Inferior parietal cortex (tissue), 1 donor: ENCODE results near the gene KRT17.

Source experiments
- DNase-seq: peaks from one replicate; pipeline ENCODE4 v3.0.0-alpha.2; 2016; ENCODE audit errors: extremely low spot score

The KRT17 gene

DNA sequence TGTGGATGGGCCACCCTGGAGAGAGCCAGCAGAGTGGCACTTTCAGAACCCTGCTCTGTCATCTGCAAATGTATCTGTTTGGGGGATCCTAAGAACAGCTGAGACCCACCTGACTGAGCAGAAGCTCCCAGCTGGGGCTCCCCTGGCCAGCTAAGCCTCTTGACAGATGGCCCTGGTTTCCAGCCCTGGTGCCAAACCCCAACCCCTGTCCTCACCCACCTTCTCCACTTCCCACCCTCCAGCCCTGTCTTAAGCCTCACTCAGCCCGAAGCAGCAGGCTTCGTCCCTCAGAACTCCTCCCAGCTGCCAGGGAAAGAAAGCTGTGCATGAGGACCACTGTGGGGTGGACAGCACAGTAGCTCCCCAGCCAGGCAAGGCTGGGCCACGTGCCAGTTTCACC is 49.0 kb downstream of the KRT17 start:
- no peak for DNase-seq

DNA sequence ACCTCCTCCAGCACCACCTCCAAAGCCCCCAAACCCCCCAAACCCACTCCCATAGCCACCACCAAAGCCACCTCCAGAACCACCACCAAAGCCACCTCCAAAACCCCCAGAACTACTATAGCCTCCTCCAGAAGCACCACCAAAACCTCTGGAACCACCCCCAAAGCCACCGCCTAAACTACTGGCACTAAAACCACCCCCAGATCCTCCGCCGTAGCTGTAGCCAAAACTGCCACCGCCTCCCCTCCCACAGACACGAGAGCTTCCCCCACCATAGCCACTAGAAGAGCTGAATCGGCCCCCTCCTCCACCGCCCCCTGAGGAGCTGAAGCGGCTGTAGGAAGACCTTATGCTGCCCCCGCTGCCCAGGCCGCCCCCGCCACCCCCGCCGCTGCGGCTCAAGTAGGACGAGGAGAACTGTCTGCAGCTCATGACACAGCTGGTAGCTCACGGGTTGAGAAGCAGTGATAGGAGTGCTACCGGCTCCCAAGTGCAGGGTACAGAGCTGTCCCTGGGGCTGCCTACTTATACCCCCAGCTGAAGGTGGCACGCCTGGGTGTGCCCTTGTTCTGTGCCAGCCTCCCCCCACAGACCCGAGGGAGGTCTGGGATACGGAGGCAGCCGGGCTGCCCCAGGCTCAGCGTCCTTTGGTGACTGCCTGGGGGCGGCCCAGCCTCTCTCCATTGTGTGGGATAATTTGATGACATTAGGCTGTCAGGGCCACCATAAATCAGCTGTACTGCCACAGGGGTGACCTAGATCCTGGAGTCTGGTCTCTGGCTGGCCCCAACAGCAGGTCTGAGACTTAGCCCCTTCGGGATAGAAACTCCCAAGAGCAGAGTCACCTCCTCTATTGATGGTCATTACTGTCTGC is 52.6 kb downstream of the KRT17 start, which contains the start of gene KRT9:
Gene KRT9, minus strand, starts transcription at position 499 of the 874 bp plus-strand sequence. Its CDS starts 67 bp downstream, at position 432.
- no peak for DNase-seq
